HG03432 (cell line): ENCODE data around the gene USP48.
"Not testable (repeated sequence)": the region's sequence is repeated elsewhere in the genome, so short reads cannot be mapped to it uniquely, and the experiment has no call there.

Experiments
- ATAC-seq: cut with Tn5 transposase; IDR thresholded peaks from one replicate; pipeline ENCODE4 v1.9.1; 2021; ENCODE audit warnings: mild to moderate bottlenecking, moderate library complexity; ENCODE audit not compliant: unreplicated experiment

USP48 gene

DNA sequence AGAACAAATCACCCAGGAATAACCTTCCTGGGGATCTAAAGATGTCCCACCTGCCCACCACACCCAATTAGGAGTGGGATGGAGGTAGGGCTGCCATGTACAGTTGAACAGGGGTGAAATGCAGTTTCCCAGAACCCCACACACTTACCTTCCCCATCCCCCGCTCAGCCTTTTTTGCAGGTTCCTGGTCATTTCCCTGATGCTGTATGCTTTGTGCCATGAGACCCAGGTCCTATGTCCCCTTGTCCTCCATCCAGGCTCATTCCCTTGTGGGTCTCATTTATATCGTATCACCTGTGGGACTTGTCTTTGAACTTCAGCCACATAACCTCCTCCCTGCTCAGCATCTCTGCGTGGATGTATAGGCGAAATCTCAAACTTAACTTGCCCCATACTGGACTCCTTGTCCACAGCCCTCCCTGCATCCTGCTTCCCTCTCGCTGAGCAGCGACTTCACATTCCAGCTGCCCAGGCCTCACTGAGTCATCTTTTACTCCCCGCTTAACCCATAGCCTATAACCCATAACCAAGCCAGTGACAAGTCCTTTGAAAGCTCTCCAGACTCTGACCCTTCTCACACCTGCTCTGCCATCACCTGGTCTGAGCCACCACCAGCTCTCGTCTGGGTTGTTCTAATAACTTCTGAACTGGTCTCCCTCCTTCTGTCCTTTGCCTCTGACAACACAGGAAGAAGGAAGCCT is 33.8 kb upstream of the USP48 start:
- no peak for ATAC-seq

DNA sequence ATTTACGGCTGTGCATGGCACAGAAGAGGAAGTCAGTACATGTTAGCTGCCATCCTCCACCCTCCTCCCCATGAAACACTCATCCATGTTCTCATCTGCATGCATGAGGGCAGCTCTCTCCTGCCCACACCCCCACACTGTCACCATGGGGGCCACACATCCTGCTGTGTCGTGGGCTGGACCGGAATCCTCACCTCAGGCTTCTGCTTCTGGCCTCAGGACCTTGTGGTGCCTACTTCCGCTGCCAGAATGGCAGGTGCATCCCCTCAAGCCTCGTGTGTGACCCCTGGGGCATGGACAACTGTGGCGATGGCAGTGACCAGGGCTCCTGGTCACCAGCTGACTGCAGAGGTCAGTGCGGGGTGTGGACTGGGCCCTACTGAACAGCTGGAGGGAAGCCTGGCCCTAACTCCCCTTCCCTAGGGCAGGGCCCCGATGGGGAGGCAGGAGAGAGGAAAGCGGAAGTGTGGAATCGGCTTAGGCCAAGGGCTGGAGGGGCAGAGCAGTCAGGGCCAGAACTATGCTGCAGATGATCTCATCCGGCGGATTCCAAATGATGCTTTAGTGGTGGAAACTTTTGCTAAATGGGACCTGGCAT is 32.9 kb upstream of the USP48 start:
- ATAC-seq, result no peak

GRCh38 chr1:21814981-21815582 is 32.1 kb upstream of the USP48 start:
- no peak for ATAC-seq

DNA sequence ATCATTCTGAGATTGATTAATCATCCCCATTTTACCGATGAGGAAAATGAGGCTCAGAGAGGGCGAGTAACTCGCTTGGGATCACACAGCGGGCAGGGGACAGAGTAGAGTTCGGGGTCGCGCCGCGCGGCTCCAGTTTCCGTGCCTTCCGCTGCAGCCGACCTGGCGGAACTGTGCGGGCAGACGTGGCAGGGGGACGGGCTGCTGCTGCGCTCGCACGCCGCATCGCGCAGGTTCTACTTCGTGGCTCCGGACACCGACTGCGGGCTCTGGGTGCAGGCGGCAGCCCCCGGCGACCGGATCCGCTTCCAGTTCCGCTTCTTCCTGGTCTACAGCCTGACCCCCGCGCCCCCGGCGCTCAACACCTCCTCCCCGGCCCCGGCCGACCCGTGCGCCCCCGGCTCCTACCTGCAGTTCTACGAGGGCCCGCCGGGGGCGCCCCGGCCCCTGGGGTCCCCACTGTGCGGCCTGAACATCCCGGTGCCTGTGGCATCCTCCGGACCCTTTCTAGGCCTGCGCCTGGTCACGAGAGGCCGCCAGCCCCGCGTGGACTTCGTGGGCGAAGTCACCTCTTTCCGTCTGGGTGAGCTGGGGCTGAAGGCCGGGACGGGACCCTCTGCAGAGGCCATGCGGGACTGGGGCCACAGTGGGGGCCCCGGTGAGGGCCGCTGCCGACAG is 31.4 kb upstream of the USP48 start:
- no peak for ATAC-seq

DNA sequence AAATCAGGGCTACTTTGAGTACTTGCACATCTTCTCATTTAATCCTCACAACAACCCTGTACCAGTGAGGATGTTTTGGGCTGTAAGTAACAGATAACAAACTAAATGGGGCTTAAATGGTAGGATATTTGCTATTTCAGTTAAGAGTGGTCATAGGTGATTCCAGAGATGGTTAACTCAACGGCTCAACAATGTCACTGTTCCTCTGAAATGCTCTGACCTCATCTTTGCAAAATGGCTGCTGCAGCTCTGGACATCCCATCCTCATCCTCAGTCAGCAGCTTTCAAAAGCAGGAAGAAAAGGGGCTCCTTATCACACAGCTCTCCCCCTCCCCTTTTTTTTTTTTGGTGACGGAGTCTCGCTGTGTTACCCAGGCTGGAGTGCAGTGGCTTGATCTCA is 30.6 kb upstream of the USP48 start:
- no peak for ATAC-seq

GRCh38 chr1:21811875-21812305 is 28.9 kb upstream of the USP48 start, which contains the start of gene LDLRAD2:
Gene LDLRAD2 (plus strand): TSS chr1:21812265. CDS start chr1:21812452, 187 bp downstream.
- ATAC-seq, result no peak

DNA sequence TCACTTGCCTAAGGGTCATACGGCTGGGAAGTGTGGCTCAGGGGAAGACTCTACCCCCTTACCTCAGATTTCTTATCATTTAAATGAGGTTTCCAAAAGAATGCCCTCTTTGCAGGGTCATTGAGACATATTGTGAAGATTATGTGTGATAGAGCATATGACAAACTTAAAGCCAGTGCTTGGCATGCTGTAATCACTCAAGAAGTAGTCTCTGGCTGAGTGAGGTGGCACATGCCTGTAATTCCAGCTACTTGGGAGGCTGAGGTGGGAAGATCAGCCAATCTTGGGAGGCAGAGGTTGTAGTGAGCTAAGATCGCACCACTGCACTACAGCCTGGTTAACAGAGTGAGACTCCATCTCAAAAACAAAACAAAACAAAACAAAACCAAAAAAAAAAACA is 21.6 kb upstream of the USP48 start:
- no peak for ATAC-seq

DNA sequence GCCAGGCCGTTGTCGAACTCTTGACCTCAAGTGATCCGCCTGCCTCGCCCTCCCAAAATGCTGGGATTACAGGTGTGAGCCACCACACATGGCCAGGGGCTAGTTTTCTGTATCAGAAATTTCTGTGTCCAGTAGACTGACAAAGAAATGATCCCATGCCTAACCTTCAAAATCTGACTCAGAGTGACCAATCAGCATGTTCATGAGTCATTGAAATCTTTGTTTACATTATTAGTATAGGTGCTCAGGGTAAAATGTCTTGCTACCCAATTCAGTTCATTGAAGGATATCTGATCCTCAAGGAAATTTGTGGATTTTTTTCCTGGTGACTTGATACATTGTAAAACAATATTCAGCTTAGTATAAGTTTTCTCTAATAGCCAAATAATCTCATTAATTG is 18.2 kb upstream of the USP48 start:
- no peak for ATAC-seq

DNA sequence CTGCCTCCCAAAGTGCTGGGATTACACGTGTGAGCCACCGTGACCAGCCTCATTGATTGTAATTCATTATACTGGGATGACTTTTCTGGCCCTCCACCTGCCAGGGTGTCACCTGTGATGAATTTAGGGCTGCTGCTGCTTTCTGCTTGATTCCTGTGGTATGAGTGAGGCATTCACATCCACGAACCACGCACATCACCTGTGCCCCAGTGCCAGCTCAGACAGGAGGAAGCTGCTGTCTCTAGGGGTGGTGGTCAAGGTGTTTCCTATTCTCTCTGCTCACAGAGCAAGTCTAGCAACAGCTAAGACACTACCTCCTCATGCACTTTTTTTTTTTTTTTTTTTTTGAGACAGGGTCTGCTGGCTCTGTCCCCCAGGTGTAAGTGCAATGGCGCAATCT is 16.8 kb upstream of the USP48 start:
- ATAC-seq, result no peak

DNA sequence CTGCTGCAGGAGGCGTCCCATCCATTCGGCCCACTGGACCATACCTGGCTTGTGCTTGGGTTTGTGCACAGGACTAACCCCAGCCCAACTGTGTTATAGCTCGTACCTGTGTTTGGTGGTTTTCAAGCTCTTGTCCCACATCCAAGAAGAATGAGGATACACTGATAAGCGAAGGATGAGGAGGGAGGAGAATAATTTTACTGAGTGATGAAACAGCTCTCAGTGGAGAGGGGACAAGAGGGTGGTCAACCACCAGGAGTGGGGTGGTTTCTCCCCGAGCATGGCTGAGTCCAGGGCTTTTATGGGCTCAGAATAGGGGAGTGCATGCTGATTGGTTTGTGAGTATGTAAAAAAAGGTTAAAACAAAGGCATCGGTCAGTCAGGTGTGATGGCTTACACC is 12.1 kb upstream of the USP48 start:
- ATAC-seq, result no peak

GRCh38 chr1:21794656-21795055 is 11.7 kb upstream of the USP48 start:
- no peak for ATAC-seq

GRCh38 chr1:21793104-21793503 is 10.2 kb upstream of the USP48 start:
- ATAC-seq, result no peak

DNA sequence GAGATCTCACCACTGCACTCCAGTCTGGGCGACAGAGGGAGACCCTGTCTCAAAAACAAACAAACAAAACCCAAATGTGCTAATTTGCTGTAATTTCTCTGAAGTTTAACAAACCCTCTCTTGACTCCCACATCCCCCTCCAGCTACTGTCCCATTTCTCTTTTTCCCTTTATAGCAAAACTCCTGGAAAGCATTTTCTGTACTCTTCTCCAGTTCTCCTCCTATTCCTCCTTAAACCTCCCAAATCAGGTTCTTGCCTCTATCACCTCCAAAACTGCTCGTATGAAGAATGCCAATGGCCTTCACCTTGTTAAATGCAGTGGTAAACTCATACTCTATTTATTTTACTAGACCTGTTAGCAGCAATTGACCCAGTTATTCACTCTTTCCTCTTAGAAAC is 3.7 kb upstream of the USP48 start:
- no peak for ATAC-seq

GRCh38 chr1:21785764-21786163 is 2.8 kb upstream of the USP48 start:
- not testable (repeated sequence) for ATAC-seq

DNA sequence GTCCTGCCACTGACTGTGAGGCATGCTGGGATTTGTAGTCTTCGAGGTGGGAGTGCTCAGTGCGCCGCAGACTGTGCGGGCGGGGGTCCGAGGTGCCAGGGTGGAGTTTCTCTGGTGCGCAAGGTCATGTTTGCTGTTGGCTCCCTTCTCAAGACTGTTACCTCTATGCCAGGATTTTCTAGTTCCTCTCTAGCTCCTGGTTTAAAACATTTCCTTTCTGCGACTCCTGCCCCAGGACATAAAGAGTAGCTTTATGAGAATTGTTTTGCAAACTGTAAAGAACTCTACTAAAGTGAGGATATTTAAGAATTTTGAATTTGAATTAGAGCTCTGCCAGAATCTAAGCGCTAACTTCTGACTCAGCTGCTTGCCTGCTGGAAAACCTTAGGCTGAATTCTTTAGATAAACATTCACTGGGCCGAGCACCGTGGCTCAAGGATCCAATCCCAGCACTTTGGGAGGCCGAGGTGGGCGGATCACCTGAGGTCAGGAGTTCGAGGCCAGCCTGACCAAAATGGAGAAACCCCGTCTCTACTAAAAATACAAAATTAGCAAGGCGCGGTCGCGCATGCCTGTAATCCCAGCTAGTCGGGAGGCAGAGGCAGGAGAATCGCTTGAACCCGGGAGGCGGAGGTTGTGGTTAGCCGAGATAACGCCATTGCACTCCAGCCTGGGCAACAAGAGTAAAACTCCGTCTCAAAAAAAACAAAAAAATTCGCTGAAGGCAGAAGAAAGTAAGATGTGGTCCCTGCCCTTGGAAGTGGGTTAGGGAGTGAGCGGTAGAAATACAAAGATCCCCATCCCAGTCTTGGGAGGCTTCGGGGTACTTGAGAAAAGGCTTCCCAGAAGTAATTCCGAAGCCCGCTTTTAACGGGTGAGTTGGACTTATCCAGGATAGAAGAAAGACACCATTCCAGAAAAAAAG is 992 bp upstream of the USP48 start:
- ATAC-seq, result no peak

DNA sequence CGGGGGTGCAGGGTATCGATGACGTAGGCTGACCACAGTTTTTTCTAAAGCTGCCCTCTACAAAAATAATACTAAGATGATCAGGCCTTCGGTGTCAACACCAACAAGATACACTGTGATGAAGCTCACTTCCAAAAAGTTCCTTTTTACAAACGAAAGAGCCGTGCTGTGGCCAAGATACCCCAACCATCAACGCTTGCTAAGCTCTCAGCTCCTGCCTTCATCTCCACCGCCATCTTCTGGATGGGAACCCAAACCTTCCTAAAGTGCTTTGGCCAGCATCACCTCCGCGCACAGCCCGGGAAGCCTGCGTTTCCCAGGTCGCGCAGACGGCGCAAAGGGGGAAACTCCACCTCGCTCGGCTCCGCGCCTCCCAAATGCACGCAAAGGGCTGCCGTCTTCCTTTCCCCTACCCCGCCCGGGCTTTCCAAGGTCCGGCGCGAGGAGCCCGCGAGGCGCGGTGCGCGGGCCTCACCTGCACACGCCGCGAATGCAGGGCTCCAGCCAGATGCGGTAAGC is 541 bp downstream of the USP48 start:
- ATAC-seq, result peak; percentile 21

GRCh38 chr1:21781815-21782348 is 1.1 kb downstream of the USP48 start:
- ATAC-seq, result peak; percentile 26

DNA sequence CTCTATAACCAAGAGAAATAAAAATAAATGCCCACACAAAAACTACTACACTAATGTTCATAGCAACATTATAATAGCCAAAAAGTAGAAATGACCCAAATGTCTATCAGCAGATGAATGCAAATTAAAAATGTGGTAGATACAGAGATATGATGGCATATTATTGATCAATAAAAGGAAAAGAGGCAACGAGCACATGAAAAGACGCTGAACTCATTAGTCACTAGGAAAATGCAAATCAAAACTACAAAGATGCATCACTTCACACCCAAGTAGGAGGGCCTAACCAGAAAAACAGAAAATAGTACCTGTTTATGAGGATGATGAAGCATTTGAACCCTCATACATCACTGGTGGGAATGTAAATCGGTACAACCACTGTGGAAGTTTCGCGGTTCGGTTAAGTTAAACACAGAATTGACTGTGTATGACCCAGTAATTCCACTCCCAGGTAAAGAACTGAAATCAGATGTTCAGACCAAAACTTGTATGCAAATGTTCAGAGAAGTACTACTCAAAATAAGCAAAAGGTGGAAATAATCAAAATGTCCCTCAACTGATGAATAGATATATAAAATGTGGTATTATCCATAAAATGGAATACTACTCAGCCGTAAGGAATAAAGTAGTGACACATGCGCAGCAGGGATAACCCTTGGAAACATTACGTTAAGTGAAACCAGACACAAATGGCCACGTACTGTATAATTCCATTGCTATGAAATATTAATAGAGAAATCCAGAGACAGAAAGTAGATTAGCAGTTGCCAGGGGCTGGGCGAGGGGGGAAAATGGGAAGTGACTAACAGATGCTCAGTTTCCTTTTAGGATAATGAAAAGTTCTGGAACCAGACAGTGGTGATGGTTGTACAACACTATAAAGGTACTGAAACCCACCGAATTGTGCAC is 3.1 kb downstream of the USP48 start:
- ATAC-seq, result peak; percentile 18

DNA sequence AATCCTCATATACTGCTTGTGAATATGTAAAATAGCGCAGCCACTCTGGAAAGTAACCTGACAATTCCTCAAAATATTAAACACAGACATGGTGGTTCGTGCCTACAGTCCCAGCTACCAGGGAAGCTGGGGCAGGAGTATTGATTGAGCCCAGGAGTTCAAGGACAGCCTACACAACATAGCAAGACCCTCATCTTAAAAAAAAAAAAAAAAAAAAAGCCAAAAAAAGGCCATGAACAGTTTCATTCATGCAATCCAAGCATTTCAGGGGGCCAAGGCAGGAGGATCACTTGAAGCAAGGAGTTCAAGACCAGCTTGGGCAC is 4.6 kb downstream of the USP48 start:
- no peak for ATAC-seq
